Prostate gland (tissue), 2 donors: Measurements from ENCODE around the gene EIPR1.

ENCODE experiments used
- POLR2A ChIP-seq: fragments of 450-650 bp; IDR thresholded peaks from one replicate; pipeline ENCODE4 v1.6.1; 2016; ENCODE audit warnings: antibody characterized with exemption, mild to moderate bottlenecking
- TF ChIP-seq, protein P1 (sequence below), 4 experiments: fragments of 200-600 bp in 2 of 4; fragments of 450-650 bp in 2 of 4; sonication (generic) in 2 of 4; IDR thresholded peaks; 1 replicate in 3 of 4; 2 replicates in 1 of 4; pipeline ENCODE4 v1.5.1; 2016 to 2019; ENCODE audit warnings: antibody characterized with exemption in 4 of 4, mild to moderate bottlenecking in 2 of 4, moderate library complexity in 2 of 4

DNA sequence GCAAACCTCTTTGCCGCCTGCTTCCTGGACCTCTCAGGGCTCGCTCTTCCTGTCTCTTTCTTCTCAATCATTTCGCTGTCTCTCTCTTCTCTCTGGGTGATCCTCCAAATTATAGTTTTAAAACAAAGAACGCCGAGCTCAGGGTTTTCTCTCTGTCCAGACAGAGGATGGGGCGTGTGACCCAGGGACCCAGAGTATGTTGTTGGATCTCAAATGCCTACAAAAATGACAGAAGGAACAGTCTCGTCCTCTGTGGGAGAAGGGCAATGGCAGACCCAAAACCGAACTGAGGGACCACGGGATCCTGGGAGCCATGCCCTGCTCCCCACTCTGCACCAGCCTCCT, 88.5 kb downstream of the EIPR1 start:
- TF ChIP-seq, protein P1, sequence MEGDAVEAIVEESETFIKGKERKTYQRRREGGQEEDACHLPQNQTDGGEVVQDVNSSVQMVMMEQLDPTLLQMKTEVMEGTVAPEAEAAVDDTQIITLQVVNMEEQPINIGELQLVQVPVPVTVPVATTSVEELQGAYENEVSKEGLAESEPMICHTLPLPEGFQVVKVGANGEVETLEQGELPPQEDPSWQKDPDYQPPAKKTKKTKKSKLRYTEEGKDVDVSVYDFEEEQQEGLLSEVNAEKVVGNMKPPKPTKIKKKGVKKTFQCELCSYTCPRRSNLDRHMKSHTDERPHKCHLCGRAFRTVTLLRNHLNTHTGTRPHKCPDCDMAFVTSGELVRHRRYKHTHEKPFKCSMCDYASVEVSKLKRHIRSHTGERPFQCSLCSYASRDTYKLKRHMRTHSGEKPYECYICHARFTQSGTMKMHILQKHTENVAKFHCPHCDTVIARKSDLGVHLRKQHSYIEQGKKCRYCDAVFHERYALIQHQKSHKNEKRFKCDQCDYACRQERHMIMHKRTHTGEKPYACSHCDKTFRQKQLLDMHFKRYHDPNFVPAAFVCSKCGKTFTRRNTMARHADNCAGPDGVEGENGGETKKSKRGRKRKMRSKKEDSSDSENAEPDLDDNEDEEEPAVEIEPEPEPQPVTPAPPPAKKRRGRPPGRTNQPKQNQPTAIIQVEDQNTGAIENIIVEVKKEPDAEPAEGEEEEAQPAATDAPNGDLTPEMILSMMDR (IDR thresholded peaks at IDR 0.05): no peak
- no peak for TF ChIP-seq POLR2A
